IMR-90 (cell line): Measurements from ENCODE around the gene SLC22A4. TPM values are rescaled to one million over a fixed set of nuclear protein-coding genes. Genes with fewer than 3 reads are reported as not detected.

Experiments
- ATAC-seq: fragments of 200-7000 bp; cut with Tn5 transposase; 2 replicates; pipeline ENCODE4 v1.9.1; 2020; ENCODE audit warnings: low read depth, mild to moderate bottlenecking, moderate library complexity
- BruUV-seq: library from RNA; stranded (reverse); fragments of 400-500 nt; replicated peaks from 2 replicates; lab custom pipeline; 2021; lab: Mats Ljungman, UMichigan
- CTCF ChIA-PET: fragments of 300-600 bp; formaldehyde crosslinking; extraction: SDS; loops from one replicate; lab custom pipeline; 2021; ENCODE audit warnings: antibody characterized with exemption; lab: Yijun Ruan, JAX
- POLR2A ChIA-PET: fragments of 300-600 bp; sonication (Branson Sonifier 250); formaldehyde crosslinking; loops from one replicate; lab custom pipeline; 2022; ENCODE audit warnings: antibody characterized with exemption; ENCODE audit not compliant: unreplicated experiment; lab: Charles Lee
- DNase-seq: peaks from one replicate; pipeline ENCODE4 v3.0.0; 2013
- H2AFZ ChIP-seq: replicated peaks from 2 replicates; pipeline ENCODE3; 2013; ENCODE audit warnings: low read length, mild to moderate bottlenecking; ENCODE audit not compliant: poor library complexity
- H2AK5ac ChIP-seq: 2 replicates; pipeline ENCODE4 v1.6.1; 2013; ENCODE audit warnings: low read depth, low read length, inconsistent platforms
- H2AK9ac ChIP-seq: replicated peaks from 2 replicates; pipeline ENCODE3; 2013; ENCODE audit warnings: mild to moderate bottlenecking, low read depth, low read length, moderate library complexity; ENCODE audit not compliant: poor library complexity
- H2BK120ac ChIP-seq: 2 replicates; pipeline ENCODE4 v1.6.1; 2013; ENCODE audit warnings: low read depth, low read length, inconsistent platforms
- H2BK15ac ChIP-seq: 3 replicates; pipeline ENCODE4 v1.6.1; 2013; ENCODE audit warnings: low read depth, low read length, inconsistent platforms
- H2BK20ac ChIP-seq: 2 replicates; pipeline ENCODE4 v1.6.1; 2013; ENCODE audit warnings: low read depth, mild to moderate bottlenecking, inconsistent platforms, low read length, moderate library complexity
- H2BK5ac ChIP-seq: 2 replicates; pipeline ENCODE4 v1.6.1; 2013; ENCODE audit warnings: mild to moderate bottlenecking, low read depth, low read length, inconsistent platforms; ENCODE audit not compliant: poor library complexity, severe bottlenecking
- H3K14ac ChIP-seq: replicated peaks from 2 replicates; pipeline ENCODE4 v1.6.1; 2013; ENCODE audit warnings: low read depth, low read length, inconsistent platforms
- H3K18ac ChIP-seq: 2 replicates; pipeline ENCODE4 v1.6.1; 2013; ENCODE audit warnings: low read depth, low read length, control low read depth
- H3K23ac ChIP-seq: 2 replicates; pipeline ENCODE4 v1.6.1; 2013; ENCODE audit warnings: low read depth, low read length, inconsistent platforms
- H3K27ac ChIP-seq: 2 replicates; pipeline ENCODE4 v1.5.1; 2013; ENCODE audit warnings: mild to moderate bottlenecking, control low read depth, low read length; ENCODE audit not compliant: insufficient read depth
- H3K27me3 ChIP-seq: 2 replicates; pipeline ENCODE4 v1.6.1; 2013; ENCODE audit warnings: low read length; ENCODE audit not compliant: control insufficient read depth, insufficient read depth
- H3K36me3 ChIP-seq: 2 replicates; pipeline ENCODE4 v1.6.1; 2013; ENCODE audit warnings: low read length, mixed read lengths; ENCODE audit not compliant: control insufficient read depth, insufficient read depth
- H3K4ac ChIP-seq: 2 replicates; pipeline ENCODE4 v1.6.1; 2013; ENCODE audit warnings: low read depth, low read length, inconsistent platforms
- H3K4me1 ChIP-seq: 2 replicates; pipeline ENCODE4 v1.6.1; 2013; ENCODE audit warnings: low read length, mixed read lengths; ENCODE audit not compliant: control insufficient read depth, insufficient read depth
- H3K4me2 ChIP-seq: 2 replicates; pipeline ENCODE4 v1.6.1; 2013; ENCODE audit warnings: low read depth, mild to moderate bottlenecking, control low read depth, low read length, moderate library complexity
- H3K4me3 ChIP-seq: 2 replicates; pipeline ENCODE4 v1.5.1; 2013; ENCODE audit warnings: low read depth, mild to moderate bottlenecking, control low read depth, low read length, moderate library complexity; ENCODE audit not compliant: insufficient read depth
- H3K56ac ChIP-seq: 2 replicates; pipeline ENCODE4 v1.6.1; 2013; ENCODE audit warnings: low read length, inconsistent platforms; ENCODE audit not compliant: insufficient read depth; ENCODE audit errors: extremely low read depth
- H3K79me1 ChIP-seq, 2 experiments: 2 replicates each; pipeline ENCODE4 v1.6.1; 2013; ENCODE audit warnings: low read length in 2 of 2, inconsistent platforms in 1 of 2, low read depth in 1 of 2
- H3K9ac ChIP-seq: 2 replicates; pipeline ENCODE4 v1.6.1; 2013; ENCODE audit warnings: low read depth, low read length, control low read depth
- H3K9me1 ChIP-seq: 2 replicates; pipeline ENCODE4 v1.6.1; 2013; ENCODE audit warnings: low read length, inconsistent platforms; ENCODE audit not compliant: insufficient read depth
- H3K9me3 ChIP-seq: 2 replicates; pipeline ENCODE4 v1.6.1; 2013; ENCODE audit warnings: low read length; ENCODE audit not compliant: control insufficient read depth, insufficient read depth
- H4K20me1 ChIP-seq: 2 replicates; pipeline ENCODE4 v1.6.1; 2013; ENCODE audit warnings: low read length, inconsistent platforms; ENCODE audit not compliant: insufficient read depth
- H4K5ac ChIP-seq: 2 replicates; pipeline ENCODE4 v1.6.1; 2013; ENCODE audit warnings: mild to moderate bottlenecking, low read depth, low read length, control low read depth
- H4K8ac ChIP-seq, 2 experiments: 2 replicates each; pipeline ENCODE4 v1.6.1; 2013; ENCODE audit warnings: low read depth in 2 of 2, low read length in 2 of 2, control low read depth in 1 of 2, inconsistent platforms in 1 of 2
- H4K91ac ChIP-seq: 2 replicates; pipeline ENCODE4 v1.6.1; 2013; ENCODE audit warnings: low read depth, low read length, inconsistent platforms; ENCODE audit not compliant: insufficient read depth
- CEBPB ChIP-seq: IDR thresholded peaks from 2 replicates; pipeline ENCODE4 v1.6.1; 2012; ENCODE audit warnings: low read depth, low read length, improper control_type of control experiment
- FOS ChIP-seq: fragments of 150-350 bp; IDR thresholded peaks from 2 replicates; pipeline ENCODE4 v1.6.1; 2016; ENCODE audit warnings: low read depth, low read length
- MAZ ChIP-seq: IDR thresholded peaks from 2 replicates; pipeline ENCODE4 v1.6.1; 2012; ENCODE audit warnings: low read depth, mild to moderate bottlenecking, low read length, improper control_type of control experiment, moderate library complexity, borderline replicate concordance
- NFE2L2 ChIP-seq: fragments of 150-350 bp; IDR thresholded peaks from 2 replicates; pipeline ENCODE4 v1.6.1; 2016; ENCODE audit warnings: low read depth, mild to moderate bottlenecking, low read length
- POLR2A ChIP-seq: IDR thresholded peaks from 2 replicates; pipeline ENCODE4 v1.6.1; 2012; ENCODE audit warnings: mild to moderate bottlenecking, low read depth, low read length
- RAD21 ChIP-seq: IDR thresholded peaks from 2 replicates; pipeline ENCODE4 v1.6.1; 2012; ENCODE audit warnings: low read length, improper control_type of control experiment
- WGBS, 2 experiments: methylation state at CpG; one replicate each; pipeline versions ENCODE4 v1.1.5 to v1.1.7; 2013; ENCODE audit warnings: missing lambda C conversion rate in 2 of 2; ENCODE audit not compliant: insufficient read length in 1 of 2; ENCODE audit errors: extremely low coverage in 2 of 2; 5-methylcytosine and 5-hydroxymethylcytosine counted together
- dilution Hi-C: fragments of 300-500 bp; cut with HindIII; formaldehyde crosslinking; loops from one replicate; pipeline ENCODE4 v1.14.3; 2018; ENCODE audit warnings: low sequenced_read_pairs; ENCODE audit not compliant: unreplicated experiment
- in situ Hi-C: fragments of 300-500 bp; cut with MboI; formaldehyde crosslinking; loops from 3 replicates; pipeline ENCODE4 v1.14.3; 2019; ENCODE audit warnings: low sequenced_read_pairs, inconsistent platforms, mixed read lengths
- intact Hi-C: fragments of 100-400 bp; cut with micrococcal nuclease; formaldehyde crosslinking; loops from 2 replicates; pipeline ENCODE4 v1.10.0; 2022
- polyA plus RNA-seq, 3 experiments: library from polyadenylated mRNA; depleted of rRNA; stranded (reverse); fragments of >200 nt; gene quantifications; 2 replicates each; pipeline ENCODE4 v1.2.3, GENCODE V29; 2012; ENCODE audit warnings: low replicate concordance in 1 of 3
- total RNA-seq: library from RNA; depleted of rRNA; stranded (reverse); fragments of >200 nt; gene quantifications from 2 replicates; pipeline ENCODE4 v1.2.3, GENCODE V29; 2012
- TF ChIP-seq, protein P1 (sequence below): conservative IDR thresholded peaks from 2 replicates; pipeline ENCODE4 v1.5.1; 2012; ENCODE audit warnings: mild to moderate bottlenecking, low read depth, low read length, improper control_type of control experiment

Gene SLC22A4
- total and polyA plus RNA-seq, 2 of the 4 experiments (the other 2 are of a cell fraction): 2.6 to 3.2 TPM

DNA sequence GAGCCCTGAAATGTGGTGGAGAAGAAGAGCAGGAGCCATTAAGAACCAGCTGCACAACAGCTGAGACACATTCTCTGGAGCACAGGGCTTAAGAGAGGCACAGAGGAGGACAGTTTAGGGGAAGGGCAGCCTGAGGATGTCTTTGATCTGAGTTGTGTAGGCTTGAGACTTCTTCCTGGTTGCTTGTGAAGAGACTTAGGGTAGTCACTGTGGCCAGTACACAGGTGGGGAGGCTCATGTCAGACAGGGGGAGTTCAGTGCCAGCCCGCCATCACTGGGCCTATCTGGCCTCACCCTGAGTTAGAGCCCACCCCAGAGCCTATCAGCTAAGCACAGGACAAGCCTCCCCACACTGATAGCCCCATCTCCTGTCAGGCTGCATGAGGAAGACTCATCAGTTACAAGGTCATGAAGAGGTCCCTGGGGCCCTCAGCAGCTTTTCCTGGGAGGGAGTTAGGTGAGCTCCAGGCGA, 19.8 kb downstream of the SLC22A4 start:
- intact Hi-C loops: no loop called here
- no peak overlapping the region for H2AK5ac ChIP-seq
- CTCF ChIA-PET: no interaction called here

More for the DNA sequence above, 19.8 kb downstream of the SLC22A4 start:
- no peak overlapping the region for H3K4me3 ChIP-seq
- in situ Hi-C loops: no loop called here
- no peak overlapping the region for H3K18ac ChIP-seq
- H2AFZ ChIP-seq: no peak overlapping the region
- no peaks in the 10 kb centered on the region for H3K9me3 ChIP-seq
- H2BK120ac ChIP-seq: no peak overlapping the region
- H2AK9ac ChIP-seq: no peak overlapping the region
- H3K27me3 ChIP-seq: no peaks in the 10 kb centered on the region
- H3K4me2 ChIP-seq: no peak overlapping the region
- H2BK20ac ChIP-seq: no peak overlapping the region
- H3K4me1 ChIP-seq: peaks cover 4% of the 10 kb centered on the region; the same call in 1 of the 2 replicates
- POLR2A ChIA-PET: no interaction called here
- H3K9me1 ChIP-seq: peaks cover 5% of the 10 kb centered on the region
- ATAC-seq (no peak), DNase-seq (no peak)
- no peak overlapping the region for H3K56ac ChIP-seq
- H3K14ac ChIP-seq: no peak overlapping the region
- no TSS peak for BruUV-seq
- H2BK15ac ChIP-seq: no peak overlapping the region
- H4K5ac ChIP-seq: no peak overlapping the region
- H3K9ac ChIP-seq: no peak overlapping the region
- H2BK5ac ChIP-seq: no peak overlapping the region
- no peak overlapping the region for H3K27ac ChIP-seq
- H3K79me1 ChIP-seq: peaks cover 0 to 3% of the 10 kb centered on the region in 2 experiments; a peak in 1 of 4 replicates
- no peaks in the 10 kb centered on the region for H4K20me1 ChIP-seq
- H4K8ac ChIP-seq: no peak overlapping the region
- dilution Hi-C loops: no loop called here
- H4K91ac ChIP-seq: no peak overlapping the region
- peaks cover 8% of the 10 kb centered on the region for H3K36me3 ChIP-seq
- no peak overlapping the region for H3K23ac ChIP-seq
- TF ChIP-seq MAZ (no peak), FOS (no peak), RAD21 (no peak), NFE2L2 (no peak), CEBPB (no peak), POLR2A (no peak)
- TF ChIP-seq, protein P1, sequence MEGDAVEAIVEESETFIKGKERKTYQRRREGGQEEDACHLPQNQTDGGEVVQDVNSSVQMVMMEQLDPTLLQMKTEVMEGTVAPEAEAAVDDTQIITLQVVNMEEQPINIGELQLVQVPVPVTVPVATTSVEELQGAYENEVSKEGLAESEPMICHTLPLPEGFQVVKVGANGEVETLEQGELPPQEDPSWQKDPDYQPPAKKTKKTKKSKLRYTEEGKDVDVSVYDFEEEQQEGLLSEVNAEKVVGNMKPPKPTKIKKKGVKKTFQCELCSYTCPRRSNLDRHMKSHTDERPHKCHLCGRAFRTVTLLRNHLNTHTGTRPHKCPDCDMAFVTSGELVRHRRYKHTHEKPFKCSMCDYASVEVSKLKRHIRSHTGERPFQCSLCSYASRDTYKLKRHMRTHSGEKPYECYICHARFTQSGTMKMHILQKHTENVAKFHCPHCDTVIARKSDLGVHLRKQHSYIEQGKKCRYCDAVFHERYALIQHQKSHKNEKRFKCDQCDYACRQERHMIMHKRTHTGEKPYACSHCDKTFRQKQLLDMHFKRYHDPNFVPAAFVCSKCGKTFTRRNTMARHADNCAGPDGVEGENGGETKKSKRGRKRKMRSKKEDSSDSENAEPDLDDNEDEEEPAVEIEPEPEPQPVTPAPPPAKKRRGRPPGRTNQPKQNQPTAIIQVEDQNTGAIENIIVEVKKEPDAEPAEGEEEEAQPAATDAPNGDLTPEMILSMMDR: no peak
- H3K4ac ChIP-seq: no peak overlapping the region
- WGBS, 2 experiments: 86% methylated on average over 1 of the region's 2 CpGs; no CpG with 5 or more reads in 1 of the 2 experiments
